Stimulated activated CD8-positive, alpha-beta memory T cell treated with anti-CD3 and anti-CD28 coated beads, Interleukin-12 subunit alpha, Interleukin-12 subunit beta, amount 100 ng/mL, for 4 hours (primary cell): ENCODE data around the gene ICA1L.
A peak's percentile ranks its signal among the peaks of the same experiment; 100 is the strongest.
"Not testable (repeated sequence)": the region's sequence is repeated elsewhere in the genome, so short reads cannot be mapped to it uniquely, and the experiment has no call there.

ENCODE experiments used
- DNase-seq: peaks from one replicate; pipeline ENCODE4 v3.0.0-alpha.2; 2020; ENCODE audit warnings: low read depth

The ICA1L gene

DNA sequence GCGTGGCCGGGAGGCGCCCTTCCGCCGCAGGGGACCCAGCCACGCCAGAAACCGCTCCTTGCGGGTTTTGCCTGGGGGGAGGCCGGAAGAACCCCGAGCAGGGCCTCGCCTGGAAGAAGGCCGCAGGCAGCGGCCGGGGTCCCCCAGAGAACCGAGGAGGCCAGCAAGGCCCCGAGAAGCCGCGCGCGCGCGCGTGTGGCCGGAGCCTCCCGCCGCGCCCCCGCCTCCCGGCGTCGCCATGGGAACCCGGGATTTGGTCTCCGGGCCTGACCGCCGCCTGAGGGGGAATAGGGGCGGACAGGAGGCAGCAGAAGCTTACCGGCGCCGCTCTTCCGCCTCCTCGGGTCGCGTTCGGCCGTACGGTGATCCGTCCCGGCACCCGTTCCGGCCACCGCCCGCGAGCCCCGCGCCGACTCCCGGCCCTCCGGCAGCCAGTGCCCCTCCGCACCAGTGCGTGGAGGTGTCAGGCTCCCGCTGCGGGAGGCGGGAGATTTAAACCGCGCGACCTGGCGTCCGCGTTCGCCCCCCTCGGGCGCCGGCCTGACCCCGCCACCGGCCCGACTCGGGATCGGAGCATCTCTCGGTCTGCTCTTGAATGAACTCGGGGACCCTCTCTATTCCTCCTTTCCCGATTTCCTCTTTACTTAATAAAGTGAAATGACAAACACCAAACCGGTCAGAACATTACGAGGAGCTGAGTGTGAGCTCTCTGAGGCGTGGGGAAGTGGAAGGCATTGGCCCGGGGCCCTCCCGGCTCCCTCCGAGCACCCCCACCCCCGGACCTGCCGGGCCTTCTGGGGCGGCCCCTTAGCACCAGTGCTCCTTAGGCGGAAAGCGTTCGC lies at the start of gene ICA1L:
TSS of gene ICA1L (minus strand) at position 467 of the 842 bp plus-strand sequence. CDS start 42,757 bp downstream, outside the sequence.
- peak; percentile 26 for DNase-seq

DNA sequence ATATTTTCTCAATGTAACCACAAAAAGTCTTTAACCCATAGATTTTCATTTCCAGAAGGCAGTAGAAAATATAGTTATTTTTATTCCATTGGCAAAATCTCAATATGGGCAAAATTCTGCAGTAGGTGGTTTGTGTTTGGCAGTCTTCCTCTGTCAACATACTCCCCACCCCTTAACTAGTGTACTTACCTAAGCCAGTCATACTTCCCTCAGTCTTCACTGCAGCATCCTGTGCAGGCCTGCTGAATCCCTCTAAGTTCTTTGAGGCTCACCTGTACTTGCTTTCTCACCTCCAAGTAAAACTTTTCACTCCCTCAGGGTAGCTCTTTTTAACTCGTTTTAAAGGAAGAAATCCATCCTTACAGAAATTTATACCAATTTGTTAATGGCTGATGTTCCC lies 47.3 kb upstream of the ICA1L start:
- no peak for DNase-seq

DNA sequence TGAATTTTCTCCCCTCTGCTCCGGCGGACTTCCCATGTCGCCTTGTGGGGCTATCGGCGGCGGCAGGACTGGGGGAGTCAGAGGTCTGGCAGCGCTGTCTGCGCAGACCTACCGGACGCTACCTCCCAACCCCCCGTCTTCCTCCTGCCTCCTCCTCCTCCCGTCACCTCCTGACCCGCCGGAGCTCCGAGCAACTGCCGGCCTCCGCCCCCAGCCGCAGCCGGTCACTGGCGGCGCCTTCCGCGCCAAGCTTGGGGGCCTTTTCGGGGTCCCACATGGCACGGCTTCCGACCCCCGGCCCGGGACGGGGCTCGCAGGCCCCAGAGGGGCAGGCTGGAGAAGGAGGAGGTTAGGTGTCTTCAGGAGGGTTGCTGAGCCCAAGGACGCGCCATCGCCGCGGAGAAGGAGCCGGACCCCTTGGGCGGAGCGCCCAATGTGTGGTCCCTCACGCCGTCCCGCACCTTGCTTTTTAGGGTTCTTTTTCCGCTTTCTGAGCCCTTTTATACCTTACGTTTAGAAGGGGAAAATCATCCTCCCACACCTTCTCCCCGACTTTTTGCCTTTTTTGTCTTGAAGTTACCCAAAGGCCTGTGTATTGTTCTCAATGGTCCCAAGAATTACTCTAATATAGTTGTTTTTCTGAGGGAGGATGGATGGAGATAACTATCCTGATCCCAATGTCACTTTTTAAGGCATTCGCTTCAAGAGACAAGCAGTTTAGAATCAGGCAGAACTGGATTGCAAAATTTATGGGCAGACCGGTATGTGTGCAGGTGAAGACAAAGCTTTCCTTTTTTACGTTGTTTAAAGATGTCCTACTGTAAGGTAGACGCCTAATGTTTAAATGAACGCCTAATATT lies 41.0 kb upstream of the ICA1L start:
- not testable (repeated sequence) for DNase-seq

DNA sequence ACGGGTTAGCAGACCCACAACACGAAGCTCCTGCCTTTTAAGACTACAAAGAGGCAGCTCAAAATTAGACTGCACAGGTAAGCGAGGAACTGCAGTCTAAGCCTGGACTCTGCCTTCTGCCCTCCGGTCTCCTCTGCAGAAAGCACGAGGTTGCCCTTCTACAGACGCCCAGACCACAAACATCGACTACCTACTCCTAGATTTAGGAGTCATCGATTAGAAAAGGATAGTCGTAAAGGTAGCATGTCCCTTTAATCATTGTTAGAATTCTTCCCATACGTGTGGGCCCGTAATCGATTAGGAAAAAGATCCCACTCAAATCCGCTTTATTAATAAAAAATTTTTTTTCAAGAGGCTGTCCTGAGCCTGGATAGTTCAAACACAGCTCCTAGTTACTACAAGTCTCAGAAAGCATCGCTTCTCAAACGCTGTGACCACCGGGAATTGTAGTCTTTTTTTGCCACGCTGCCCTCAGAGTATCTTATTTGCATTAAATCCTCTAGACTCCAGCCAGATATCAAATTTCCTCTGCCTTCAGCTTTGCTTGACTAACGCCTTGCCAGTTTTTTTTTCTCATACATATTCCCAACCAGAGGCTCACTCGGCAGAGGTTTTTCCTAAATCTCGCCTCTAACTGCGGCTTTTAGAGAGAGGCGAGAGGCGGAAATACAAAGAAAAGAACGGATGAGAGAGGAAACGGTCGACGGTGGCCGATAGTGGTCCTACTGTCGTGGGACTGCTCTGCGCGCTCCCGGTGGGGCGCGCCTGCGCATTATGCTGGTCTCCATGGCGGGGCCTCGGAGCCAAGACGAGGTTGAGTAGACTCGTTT lies 40.2 kb upstream of the ICA1L start, which contains the start of the genes CARF and WDR12:
TSS of gene CARF (plus strand) at position 764 of the 830 bp plus-strand sequence. CDS start 29,628 bp downstream, outside the sequence.
TSS of gene WDR12 (minus strand) at position 162 of the 830 bp plus-strand sequence. CDS start 197 bp downstream, outside the sequence.
- peak; percentile 82 for DNase-seq

DNA sequence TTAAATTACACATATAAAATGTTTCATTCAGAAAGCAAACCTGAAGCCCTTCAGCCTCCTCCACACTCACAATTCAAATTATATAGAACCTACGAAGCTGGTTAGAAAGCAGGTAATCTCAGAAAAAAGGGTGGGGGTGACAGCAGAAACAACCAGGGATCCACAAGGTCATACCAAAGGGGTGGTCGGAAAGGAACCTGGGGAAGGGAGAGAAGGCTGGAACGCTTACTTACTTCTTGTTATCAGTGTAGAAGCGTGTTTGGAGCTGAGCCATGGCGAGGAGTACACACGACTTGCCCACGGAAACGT lies 39.6 kb upstream of the ICA1L start:
- DNase-seq: no peak

DNA sequence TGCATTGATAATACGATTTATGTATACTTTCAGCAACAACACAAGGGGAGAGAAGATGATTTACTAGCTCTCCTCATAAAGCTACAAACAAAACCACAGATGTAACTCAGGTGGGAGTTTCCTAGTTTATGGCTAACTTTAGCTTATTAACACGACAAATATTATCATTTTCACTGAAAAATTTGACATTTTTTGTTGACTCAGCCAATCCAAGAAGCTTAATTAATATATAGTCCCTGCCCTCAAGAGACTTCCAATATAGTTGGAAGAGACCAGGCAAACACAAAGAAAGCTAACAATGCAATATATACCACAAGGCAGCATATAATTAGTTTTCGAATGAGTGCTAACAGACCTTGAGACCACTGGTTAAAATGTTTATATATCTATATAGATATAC lies 39.1 kb upstream of the ICA1L start:
- DNase-seq: no peak

DNA sequence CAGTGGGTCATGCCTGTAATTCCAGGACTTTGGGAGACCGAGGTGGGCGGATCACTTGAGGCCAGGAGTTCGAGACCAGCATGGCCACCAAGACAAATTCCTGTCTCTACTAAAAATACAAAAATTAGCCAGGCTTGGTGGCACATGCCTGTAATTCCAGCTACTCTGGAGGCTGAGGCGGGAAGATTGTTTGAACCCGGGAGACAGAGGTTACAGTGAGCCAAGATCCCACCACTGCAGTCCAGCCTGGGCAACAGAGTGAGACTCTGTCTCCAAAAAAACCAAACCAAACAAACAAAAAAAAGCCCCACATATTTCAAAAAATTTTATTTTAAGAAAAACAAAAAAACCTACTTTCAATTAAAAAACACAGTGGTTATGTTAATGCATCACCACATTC lies 38.7 kb upstream of the ICA1L start:
- DNase-seq: not testable (repeated sequence)

DNA sequence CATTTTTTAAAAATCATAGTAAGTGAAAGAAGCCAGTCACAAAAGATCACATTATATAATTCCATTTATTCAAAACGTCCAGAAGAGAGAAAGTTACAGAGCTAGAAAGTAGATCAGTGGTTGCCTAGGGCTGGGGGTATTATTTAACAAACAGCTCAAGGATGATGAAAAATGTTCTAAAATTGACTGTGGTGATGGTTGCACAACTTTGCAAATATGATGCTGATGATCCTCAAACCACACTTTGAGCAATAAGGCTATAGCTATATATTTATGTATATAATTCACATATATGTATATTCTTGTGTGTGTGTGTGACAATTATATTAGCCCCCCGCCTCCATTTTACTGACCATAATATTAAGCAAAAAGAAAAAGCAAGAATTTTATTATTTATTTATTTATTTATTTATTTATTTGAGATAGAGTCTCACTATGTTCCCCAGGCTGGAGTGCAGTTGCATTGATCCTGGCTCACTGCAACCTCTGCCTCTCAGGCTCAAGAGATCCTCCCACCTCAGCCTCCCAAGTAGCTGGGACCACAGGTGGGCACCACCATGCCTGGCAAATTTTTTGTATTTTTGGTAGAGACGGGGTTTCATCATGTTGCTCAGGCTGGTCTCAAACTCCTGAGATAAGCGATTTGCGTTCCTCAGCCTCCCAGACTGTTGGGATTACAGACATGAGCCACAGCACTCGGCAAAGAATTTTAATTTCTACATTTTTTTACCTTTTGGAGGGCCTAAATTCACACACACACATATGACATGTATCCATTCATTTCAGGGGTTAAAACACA lies 38.0 kb upstream of the ICA1L start:
- no peak for DNase-seq

DNA sequence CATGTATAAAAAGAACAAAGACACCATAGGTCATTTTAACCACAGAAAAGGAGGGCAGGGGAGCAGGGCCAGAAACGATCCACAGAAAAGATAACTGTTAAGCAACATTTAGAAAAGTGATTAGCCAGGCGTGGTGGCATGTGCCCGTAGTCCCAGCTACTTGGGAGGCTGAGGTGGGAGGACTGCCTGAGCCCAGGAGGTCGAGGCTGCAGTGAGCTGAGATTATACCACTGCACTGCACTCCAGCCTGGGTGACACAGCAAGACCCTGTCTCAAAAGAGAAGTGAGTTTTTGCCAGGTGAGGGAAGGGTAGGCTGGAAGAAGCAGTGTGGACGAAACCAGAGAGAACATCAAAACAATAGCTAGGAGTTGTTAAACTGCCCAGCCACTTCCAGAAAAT lies 36.6 kb upstream of the ICA1L start:
- no peak for DNase-seq

DNA sequence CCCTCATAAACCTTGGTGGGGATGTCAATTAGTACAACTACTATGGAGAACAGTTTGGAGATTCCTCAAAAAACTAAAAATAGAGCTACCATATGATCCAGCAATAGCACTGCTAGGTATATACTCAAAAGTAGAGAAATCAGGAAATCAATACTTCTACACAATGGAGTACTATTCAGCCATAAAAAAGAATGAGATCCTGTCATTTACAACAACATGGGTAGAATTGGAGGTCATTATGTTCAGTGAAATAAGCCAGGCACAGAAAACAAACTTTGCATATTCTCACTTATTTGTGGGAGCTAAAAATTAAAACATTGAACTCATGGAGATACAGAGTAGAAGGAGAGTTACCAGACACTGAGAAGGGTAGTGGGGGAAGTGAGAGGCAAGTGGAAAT lies 33.9 kb upstream of the ICA1L start:
- not testable (repeated sequence) for DNase-seq

DNA sequence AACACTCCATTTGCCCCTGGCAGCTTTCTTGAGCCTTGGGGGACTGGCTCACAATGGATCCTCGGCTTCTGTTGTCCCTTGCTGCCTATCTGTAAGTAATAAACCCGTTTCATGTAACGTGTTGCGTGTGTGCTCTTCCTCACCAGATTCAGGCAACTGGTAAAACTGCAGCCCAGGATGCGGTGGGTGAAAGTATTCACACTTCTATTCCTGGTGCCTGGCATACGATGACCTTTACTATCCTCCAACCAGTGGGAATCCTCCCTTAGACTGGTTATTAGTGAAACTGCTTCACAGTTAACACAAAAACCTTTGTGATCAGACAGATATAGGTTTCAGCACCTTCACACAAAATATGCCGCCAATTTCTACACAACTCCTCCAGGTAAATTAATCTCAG lies 13.6 kb upstream of the ICA1L start:
- DNase-seq: no peak

DNA sequence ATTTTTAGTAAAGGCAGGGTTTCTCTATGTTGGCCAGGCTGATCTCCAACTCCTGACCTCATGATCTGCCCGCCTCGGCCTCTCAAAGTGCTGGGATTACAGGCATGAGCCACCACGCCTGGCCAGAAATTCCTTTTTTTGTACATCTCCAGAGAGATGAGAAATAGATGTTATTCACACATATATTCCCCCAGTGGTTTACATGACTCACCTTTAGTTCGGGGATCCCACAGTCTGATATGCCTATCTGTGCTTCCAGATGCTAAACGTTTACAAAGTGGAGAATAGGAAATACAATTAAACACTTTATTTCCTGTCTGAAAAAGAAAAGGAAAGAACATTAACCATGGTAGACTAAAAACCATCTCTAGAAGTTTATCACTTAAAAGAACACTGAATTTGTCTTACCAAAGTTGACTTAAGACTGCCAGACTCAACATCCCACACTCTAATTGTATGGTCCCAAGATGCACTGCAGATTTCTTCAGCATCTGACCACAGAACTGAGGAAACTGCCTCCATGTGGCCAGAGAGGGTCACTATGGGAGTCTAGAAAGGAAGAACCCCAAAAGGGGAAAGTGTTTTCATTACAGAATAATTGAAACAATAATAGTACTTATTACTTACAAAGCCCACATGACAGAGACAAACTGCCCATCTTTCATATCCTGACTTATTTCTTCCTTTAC lies 12.6 kb upstream of the ICA1L start:
- DNase-seq: no peak

DNA sequence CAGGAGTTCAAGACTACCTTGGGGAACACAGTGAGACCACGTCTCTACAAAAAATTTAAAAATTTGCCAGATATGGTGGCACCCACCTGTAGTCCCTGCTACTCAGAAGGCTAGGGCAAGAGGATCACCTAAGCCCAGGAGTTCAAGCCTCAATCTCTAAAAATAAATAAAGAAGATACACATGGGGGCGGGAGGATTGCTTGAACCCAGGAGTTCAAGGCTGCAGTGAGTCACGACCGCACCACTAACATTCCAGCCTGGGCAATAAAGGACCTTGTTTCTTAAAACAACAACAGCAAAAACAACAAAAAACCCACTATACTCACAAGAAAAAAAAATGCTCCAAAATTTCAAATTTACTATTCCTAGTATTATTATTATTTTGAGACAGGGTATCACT lies 10.0 kb upstream of the ICA1L start:
- DNase-seq: no peak

DNA sequence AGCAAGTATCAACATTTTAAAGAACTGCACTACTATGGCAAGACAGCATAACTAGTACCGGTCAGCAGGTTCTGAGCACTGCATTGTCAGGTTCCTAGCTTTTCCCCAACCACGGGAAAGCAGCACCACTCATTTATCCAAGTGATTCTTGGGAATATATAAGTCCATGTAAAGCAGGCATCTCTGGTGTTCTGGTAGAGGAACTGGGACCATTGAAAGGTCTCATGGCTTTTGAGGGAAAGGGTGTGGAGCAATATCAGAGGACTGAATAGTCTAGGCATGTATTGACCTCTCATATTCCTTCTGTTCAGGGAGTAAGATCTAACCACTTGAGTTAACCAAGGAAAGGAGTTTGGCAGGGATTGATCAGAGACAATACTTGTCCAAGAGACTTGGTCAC lies 6.1 kb upstream of the ICA1L start:
- no peak for DNase-seq

DNA sequence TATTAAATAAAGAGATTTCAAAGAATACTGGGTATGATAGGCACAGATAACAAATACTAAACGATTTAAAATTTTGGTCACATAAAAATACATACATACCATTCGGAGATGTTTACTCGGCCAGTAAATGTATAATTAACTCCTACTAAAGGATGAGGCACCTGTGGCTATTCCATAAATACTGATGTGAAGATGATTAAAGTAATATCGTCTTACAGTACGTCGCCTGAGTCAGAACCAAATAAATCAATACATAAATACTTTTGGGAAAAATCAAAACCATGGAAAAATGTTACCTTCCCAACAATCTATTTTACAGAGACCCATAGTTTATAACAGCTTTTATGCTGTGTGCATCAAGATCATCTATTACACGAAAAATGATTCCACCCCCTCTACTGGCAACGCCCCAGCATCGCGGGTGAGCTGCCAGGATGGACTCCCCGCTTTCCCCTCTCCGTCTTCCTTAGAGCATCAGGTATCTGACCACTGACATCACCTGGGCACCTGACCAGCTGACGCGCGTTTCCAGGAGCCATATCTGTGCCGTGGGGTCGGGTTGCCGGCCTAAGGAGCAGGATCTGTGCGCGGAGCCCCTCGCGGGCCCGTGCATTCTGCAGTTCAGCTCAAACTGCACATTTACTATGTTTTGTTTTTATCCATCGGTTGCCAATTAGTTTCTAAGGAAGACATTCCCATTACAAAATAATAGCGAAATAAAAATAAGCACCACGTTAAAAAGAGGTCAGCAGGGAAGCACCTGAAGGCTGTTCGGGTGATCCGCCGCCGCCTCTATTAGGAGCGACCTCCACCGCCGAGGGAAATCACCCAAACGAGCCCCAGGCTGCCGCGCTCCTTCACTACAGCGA lies 901 bp downstream of the ICA1L start:
- peak; percentile 32 for DNase-seq

DNA sequence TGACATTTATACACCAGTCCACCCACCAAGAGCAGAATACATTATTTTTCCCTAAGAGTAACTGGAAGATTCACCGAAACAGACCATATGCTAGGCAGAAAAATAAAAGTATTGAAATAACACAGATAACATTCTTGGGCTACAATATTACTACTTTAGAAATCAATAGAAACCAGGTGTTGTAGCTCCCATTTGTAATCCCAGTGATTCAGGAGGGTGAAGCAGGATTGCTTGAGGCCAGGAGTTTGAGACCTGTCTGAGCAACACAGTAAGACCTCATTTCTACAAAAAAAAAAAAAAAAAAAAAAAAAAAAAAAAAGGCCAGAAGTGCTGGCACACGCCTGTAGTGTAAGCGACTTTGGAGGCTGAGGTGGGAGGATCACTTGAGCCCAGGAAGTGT lies 9.6 kb downstream of the ICA1L start:
- DNase-seq: no peak

DNA sequence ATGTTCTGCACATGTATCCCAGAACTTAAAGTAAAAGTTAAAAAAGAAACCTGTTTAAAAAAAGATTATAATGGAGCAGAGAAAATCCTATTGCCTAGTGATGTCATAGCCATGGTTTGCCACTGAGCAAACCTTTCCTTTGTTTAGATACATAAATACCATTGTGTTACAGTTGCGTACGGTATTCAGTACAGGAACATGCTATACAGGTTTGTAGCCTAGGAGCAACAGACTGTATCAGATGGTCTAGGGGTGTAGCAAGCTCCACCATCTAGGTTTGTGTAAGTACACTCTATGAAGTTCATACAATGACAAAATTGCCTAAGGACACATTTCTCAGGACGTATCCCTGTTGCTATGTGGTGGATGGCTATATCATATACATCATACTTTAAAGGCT lies 13.0 kb downstream of the ICA1L start:
- DNase-seq: no peak

DNA sequence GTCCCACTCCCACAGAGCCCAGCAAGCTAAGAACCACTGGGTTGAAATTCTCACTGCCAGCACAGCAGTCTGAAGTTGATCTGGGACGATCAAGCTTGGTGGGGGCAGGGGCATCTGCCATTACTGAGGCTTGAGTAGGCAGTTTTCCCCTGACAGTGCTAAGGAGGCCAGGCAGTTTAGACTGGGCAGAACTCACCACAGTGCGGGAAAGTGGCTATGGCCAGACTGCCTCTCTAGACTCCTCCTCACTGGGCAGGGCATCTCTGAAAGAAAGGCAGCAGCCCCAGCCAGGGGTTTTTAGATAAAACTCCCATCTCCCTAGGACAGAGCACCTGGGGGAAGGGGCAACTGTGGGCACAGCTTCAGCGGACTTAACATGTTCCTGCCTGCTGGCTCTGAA lies 22.2 kb downstream of the ICA1L start:
- not testable (repeated sequence) for DNase-seq

DNA sequence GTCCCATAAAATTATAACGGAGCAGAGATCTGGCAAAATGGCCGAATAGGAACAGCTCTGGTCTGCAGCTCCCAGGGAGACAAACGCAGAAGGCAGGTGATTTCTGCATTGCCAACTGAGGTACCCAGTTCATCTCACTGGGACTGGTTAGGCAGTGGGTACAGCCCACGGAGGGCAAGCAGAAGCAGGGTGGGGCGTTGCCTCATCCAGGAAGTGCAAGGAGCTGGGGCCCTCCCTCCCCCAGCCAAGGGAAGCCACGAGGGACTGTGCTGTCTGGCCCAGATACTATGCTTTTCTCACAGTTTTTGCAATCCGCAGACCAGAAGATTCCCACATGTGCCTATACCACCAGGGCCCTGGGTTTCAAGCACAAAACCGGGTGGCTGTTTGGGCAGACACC lies 22.8 kb downstream of the ICA1L start:
- no peak for DNase-seq
